Measurements from ENCODE around the gene CHST8. TPM values are rescaled to one million over a fixed set of nuclear protein-coding genes. Genes with fewer than 3 reads are reported as not detected.

The CHST8 gene
- total and polyA plus RNA-seq, 4 donors: 0.05 to 0.07 TPM; not detected in 2

DNA sequence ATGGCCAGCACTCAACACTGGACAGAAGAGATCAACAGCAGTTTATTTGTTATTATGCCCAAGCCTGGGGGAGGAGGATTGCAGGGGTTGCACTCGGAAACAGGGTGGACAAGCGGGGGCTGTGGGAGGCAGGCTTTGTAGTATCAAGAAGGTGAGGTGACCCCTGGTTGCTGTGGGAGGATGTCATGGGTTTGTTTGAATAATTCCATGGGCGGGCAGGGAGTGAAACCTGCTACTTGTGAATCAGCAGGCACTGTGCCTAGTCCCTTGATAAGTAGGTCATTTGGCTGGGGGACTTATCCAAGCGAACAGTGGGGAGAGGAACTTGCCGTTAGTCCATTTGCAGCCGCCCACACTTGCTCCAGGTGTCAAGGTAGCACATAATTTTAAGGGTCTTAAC, 90.5 kb downstream of the CHST8 start (continued):
- TF ChIP-seq, protein P1, sequence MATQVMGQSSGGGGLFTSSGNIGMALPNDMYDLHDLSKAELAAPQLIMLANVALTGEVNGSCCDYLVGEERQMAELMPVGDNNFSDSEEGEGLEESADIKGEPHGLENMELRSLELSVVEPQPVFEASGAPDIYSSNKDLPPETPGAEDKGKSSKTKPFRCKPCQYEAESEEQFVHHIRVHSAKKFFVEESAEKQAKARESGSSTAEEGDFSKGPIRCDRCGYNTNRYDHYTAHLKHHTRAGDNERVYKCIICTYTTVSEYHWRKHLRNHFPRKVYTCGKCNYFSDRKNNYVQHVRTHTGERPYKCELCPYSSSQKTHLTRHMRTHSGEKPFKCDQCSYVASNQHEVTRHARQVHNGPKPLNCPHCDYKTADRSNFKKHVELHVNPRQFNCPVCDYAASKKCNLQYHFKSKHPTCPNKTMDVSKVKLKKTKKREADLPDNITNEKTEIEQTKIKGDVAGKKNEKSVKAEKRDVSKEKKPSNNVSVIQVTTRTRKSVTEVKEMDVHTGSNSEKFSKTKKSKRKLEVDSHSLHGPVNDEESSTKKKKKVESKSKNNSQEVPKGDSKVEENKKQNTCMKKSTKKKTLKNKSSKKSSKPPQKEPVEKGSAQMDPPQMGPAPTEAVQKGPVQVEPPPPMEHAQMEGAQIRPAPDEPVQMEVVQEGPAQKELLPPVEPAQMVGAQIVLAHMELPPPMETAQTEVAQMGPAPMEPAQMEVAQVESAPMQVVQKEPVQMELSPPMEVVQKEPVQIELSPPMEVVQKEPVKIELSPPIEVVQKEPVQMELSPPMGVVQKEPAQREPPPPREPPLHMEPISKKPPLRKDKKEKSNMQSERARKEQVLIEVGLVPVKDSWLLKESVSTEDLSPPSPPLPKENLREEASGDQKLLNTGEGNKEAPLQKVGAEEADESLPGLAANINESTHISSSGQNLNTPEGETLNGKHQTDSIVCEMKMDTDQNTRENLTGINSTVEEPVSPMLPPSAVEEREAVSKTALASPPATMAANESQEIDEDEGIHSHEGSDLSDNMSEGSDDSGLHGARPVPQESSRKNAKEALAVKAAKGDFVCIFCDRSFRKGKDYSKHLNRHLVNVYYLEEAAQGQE (IDR thresholded peaks at IDR 0.05): no peak
- TF ChIP-seq RAD21 (IDR thresholded peaks at IDR 0.05) (no peak), FOXA2 (IDR thresholded peaks at IDR 0.05) (no peak), RXRA (IDR thresholded peaks at IDR 0.05) (no peak), HNF4G (IDR thresholded peaks at IDR 0.05) (no peak), SP1 (IDR thresholded peaks at IDR 0.05) (no peak)

DNA sequence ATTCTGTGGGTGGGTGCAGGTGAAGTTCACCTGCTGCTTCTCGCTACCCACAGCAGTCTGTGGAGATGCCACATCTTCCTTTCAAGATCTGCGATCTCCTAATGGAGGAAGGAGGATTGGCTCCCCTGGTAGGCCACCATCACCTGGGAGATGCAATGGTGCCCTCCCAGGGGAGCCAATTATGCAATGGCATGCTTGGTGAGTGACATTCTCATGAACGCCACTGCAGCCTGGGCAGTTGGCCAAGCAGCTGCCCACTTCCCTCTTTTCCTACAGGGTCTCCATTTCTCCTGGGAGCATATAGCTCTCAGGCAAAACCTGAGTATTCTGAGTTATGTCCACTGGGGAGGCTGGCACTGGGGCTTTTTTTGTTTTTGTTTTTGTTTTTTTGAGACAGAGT, 91.4 kb downstream of the CHST8 start:
- TF ChIP-seq, protein P2, sequence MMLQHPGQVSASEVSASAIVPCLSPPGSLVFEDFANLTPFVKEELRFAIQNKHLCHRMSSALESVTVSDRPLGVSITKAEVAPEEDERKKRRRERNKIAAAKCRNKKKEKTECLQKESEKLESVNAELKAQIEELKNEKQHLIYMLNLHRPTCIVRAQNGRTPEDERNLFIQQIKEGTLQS (IDR thresholded peaks at IDR 0.05): no peak
- TF ChIP-seq GABPA (IDR thresholded peaks at IDR 0.05 in 1 of 2, conservative IDR thresholded peaks at IDR 0.05 in 1 of 2) (no peak), YY1 (IDR thresholded peaks at IDR 0.05) (no peak), JUND (IDR thresholded peaks at IDR 0.05) (no peak), SP1 (IDR thresholded peaks at IDR 0.05) (no peak), TAF1 (conservative IDR thresholded peaks at IDR 0.05) (no peak), HNF4A (conservative IDR thresholded peaks at IDR 0.05) (no peak), RXRA (IDR thresholded peaks at IDR 0.05) (no peak), EGR1 (IDR thresholded peaks at IDR 0.05; ENCODE audit: low read depth in 2 of 2) (no peak), RAD21 (IDR thresholded peaks at IDR 0.05) (no peak), FOXA1 (IDR thresholded peaks at IDR 0.05) (no peak), FOXA2 (IDR thresholded peaks at IDR 0.05) (no peak), NR2F2 (IDR thresholded peaks at IDR 0.05) (no peak), HNF4G (IDR thresholded peaks at IDR 0.05) (no peak)
- TF ChIP-seq, protein P1 (IDR thresholded peaks at IDR 0.05): no peak
- TF ChIP-seq, protein P3, sequence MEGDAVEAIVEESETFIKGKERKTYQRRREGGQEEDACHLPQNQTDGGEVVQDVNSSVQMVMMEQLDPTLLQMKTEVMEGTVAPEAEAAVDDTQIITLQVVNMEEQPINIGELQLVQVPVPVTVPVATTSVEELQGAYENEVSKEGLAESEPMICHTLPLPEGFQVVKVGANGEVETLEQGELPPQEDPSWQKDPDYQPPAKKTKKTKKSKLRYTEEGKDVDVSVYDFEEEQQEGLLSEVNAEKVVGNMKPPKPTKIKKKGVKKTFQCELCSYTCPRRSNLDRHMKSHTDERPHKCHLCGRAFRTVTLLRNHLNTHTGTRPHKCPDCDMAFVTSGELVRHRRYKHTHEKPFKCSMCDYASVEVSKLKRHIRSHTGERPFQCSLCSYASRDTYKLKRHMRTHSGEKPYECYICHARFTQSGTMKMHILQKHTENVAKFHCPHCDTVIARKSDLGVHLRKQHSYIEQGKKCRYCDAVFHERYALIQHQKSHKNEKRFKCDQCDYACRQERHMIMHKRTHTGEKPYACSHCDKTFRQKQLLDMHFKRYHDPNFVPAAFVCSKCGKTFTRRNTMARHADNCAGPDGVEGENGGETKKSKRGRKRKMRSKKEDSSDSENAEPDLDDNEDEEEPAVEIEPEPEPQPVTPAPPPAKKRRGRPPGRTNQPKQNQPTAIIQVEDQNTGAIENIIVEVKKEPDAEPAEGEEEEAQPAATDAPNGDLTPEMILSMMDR (IDR thresholded peaks at IDR 0.05; ENCODE audit: low read depth, low read length, missing input control): no peak
- TF ChIP-seq, protein P4, sequence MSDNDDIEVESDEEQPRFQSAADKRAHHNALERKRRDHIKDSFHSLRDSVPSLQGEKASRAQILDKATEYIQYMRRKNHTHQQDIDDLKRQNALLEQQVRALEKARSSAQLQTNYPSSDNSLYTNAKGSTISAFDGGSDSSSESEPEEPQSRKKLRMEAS (IDR thresholded peaks at IDR 0.05): no peak
- TF ChIP-seq, protein P5, sequence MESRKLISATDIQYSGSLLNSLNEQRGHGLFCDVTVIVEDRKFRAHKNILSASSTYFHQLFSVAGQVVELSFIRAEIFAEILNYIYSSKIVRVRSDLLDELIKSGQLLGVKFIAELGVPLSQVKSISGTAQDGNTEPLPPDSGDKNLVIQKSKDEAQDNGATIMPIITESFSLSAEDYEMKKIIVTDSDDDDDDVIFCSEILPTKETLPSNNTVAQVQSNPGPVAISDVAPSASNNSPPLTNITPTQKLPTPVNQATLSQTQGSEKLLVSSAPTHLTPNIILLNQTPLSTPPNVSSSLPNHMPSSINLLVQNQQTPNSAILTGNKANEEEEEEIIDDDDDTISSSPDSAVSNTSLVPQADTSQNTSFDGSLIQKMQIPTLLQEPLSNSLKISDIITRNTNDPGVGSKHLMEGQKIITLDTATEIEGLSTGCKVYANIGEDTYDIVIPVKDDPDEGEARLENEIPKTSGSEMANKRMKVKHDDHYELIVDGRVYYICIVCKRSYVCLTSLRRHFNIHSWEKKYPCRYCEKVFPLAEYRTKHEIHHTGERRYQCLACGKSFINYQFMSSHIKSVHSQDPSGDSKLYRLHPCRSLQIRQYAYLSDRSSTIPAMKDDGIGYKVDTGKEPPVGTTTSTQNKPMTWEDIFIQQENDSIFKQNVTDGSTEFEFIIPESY (IDR thresholded peaks at IDR 0.05): no peak
- no peaks in the 10 kb centered on the region for H3K36me3 ChIP-seq (ENCODE audit: control insufficient read depth in 4 of 4, insufficient read depth in 3 of 4, low read depth in 1 of 4, low read length in 3 of 4)
- H3K9me3 ChIP-seq (ENCODE audit: control insufficient read depth in 4 of 4, low read length in 3 of 4): no peaks in the 10 kb centered on the region
- 69% methylated on average over 3 of the region's 3 CpGs for WGBS
- H3K27me3 ChIP-seq (ENCODE audit: control insufficient read depth in 4 of 4, insufficient read depth in 4 of 4, low read length in 3 of 4): no peaks in the 10 kb centered on the region
- H3K9ac ChIP-seq (ENCODE audit: low read depth in 1 of 2, low read length in 2 of 2): no peak overlapping the region
- H3K27ac ChIP-seq (ENCODE audit: low read depth in 1 of 2, low read length in 2 of 2): no peak overlapping the region
- no peak for DNase-seq (ENCODE audit: low spot score)
- no peak overlapping the region for H3K4me3 ChIP-seq (ENCODE audit: low read depth in 1 of 3, low read length in 3 of 3)
- no peaks in the 10 kb centered on the region for H3K4me1 ChIP-seq (ENCODE audit: control insufficient read depth in 4 of 4, insufficient read depth in 4 of 4, low read length in 3 of 4)
